ENCODE measurements around the gene GPM6B. TPM values are rescaled to one million over a fixed set of nuclear protein-coding genes. Genes with fewer than 3 reads are reported as not detected.
A peak's percentile ranks its signal among the peaks of the same experiment; 100 is the strongest.
"Not testable (repeated sequence)": the region's sequence is repeated elsewhere in the genome, so short reads cannot be mapped to it uniquely, and the experiment has no call there.

The GPM6B gene
- total and polyA plus RNA-seq, 3 experiments from 2014 or later = 0.30 TPM; not detected in 2

GRCh38 chrX:13730523-13730922 lies 86.4 kb downstream of the GPM6B start:
- H3K27me3 ChIP-seq (ENCODE audit: insufficient read depth, low read length, poor library complexity, severe bottlenecking); H3K4me3 ChIP-seq (ENCODE audit: low read length); H3K9me3 ChIP-seq (ENCODE audit: low read length); H3K27ac ChIP-seq (ENCODE audit: low read depth, low read length); CTCF ChIA-PET; H3K36me3 ChIP-seq (ENCODE audit: insufficient read depth, low read length); DNase-seq; H3K27me3 Mint-ChIP-seq; POLR2A ChIA-PET: not testable (repeated sequence)
- Mint-ChIP-seq H3K4me1 (peaks cover 77 to 81% (median 79%) of the 10 kb centered on the region in 3 donors), H3K27ac (peak overlapping the region in 4 of 8 donors; percentile 2 to 98 (median 31)), H3K36me3 (peaks cover 16 to 64% (median 46%) of the 10 kb centered on the region in 3 donors), H3K9me3 (peaks cover 0 to 20% (median 9%) of the 10 kb centered on the region in 5 donors), H3K4me3 (peak overlapping the region in 1 of 7 donors; percentile 18)
- peaks cover 13% of the 10 kb centered on the region for H3K4me1 ChIP-seq (ENCODE audit: insufficient read depth, low read length)

- H3K27me3 Mint-ChIP-seq = not testable (repeated sequence)
- Mint-ChIP-seq H3K4me3 (peak overlapping the region in 4 of 7 donors; percentile 2 to 70 (median 33)), H3K36me3 (peaks cover 19 to 61% (median 51%) of the 10 kb centered on the region in 3 donors)
Measured at GRCh38 chrX:13726583-13726982, 90.3 kb downstream of the GPM6B start.

DNA sequence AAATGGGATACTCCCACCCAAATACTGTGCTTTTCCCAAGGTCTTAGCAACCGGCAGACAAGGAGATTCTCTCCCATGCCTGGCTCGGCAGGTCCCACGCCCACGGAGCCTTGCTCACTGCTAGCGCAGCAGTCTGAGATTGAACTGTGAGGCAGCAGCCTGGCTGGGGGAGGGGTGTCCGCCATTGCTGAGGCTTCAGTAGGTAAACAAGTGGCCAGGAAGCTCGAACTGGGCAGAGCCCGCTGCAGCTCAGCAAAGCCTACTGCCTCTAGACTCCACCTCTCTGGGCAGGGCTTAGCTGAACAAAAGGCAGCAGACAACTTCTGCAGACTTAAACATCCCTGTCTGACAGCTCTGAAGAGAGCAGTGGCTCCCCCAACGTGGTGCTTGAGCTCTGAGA lies 92.0 kb downstream of the GPM6B start:
- peaks cover 73 to 87% (median 82%) of the 10 kb centered on the region in 3 donors for H3K4me1 Mint-ChIP-seq
- CTCF ChIA-PET = interaction anchor here (0.6 to 1.7 kb wide), 4 partner anchors 9 to 38 kb away, joined by 3 to 13 read pairs (median 4); partner anchors contain the start of genes OFD1 and TRAPPC2

More at GRCh38 chrX:13726583-13726982, 90.3 kb downstream of the GPM6B start:
- H3K4me3 ChIP-seq (ENCODE audit: low read length); DNase-seq; CTCF ChIA-PET; H3K9me3 ChIP-seq (ENCODE audit: low read length); H3K27me3 ChIP-seq (ENCODE audit: insufficient read depth, low read length, poor library complexity, severe bottlenecking); H3K36me3 ChIP-seq (ENCODE audit: insufficient read depth, low read length); H3K4me1 ChIP-seq (ENCODE audit: insufficient read depth, low read length); H3K27ac ChIP-seq (ENCODE audit: low read depth, low read length): not testable (repeated sequence)
- peak overlapping the region; percentile 70 to 98 (median 90) for H3K27ac Mint-ChIP-seq
- peaks cover 73 to 87% (median 81%) of the 10 kb centered on the region in 3 donors for H3K4me1 Mint-ChIP-seq
- POLR2A ChIA-PET = interaction anchor here (2.9 kb wide), 1 partner anchor 8 kb away, joined by 23 read pairs; the partner anchor contains the start of genes OFD1 and TRAPPC2
- peaks cover 0 to 20% (median 9%) of the 10 kb centered on the region in 5 donors for H3K9me3 Mint-ChIP-seq

GRCh38 chrX:13721819-13722519 lies 94.9 kb downstream of the GPM6B start:
- Mint-ChIP-seq H3K36me3 (peaks cover 14 to 56% (median 28%) of the 10 kb centered on the region in 3 donors), H3K27ac (peak overlapping the region; percentile 47 to 80 (median 74)), H3K4me3 (peak overlapping the region in 3 of 7 donors; percentile 1 to 29 (median 12)), H3K4me1 (peaks cover 77 to 90% (median 89%) of the 10 kb centered on the region in 3 donors), H3K27me3 (peaks cover 0 to 2% of the 10 kb centered on the region in 2 donors), H3K9me3 (peaks cover 0 to 9% (median 2%) of the 10 kb centered on the region in 5 donors)
- CTCF ChIA-PET = interaction anchor here (3.5 kb wide), 1 partner anchor 14 kb away, joined by 16 read pairs; the partner anchor contains the start of genes OFD1 and TRAPPC2
- Histone ChIP-seq H3K27ac (ENCODE audit: low read depth, low read length) (peak overlapping the region; percentile 24), H3K9me3 (ENCODE audit: low read length) (no peaks in the 10 kb centered on the region), H3K4me3 (ENCODE audit: low read length) (no peak overlapping the region), H3K4me1 (ENCODE audit: insufficient read depth, low read length) (peaks cover 34% of the 10 kb centered on the region), H3K36me3 (ENCODE audit: insufficient read depth, low read length) (no peaks in the 10 kb centered on the region), H3K27me3 (ENCODE audit: insufficient read depth, low read length, poor library complexity, severe bottlenecking) (no peaks in the 10 kb centered on the region)
- POLR2A ChIA-PET = no interaction called here
- DNase-seq = no peak

More for the DNA sequence above, 92.0 kb downstream of the GPM6B start:
- peak; percentile 23 to 84 (median 42) for DNase-seq
- H3K4me3 ChIP-seq (ENCODE audit: low read length); H3K27me3 Mint-ChIP-seq; H3K27me3 ChIP-seq (ENCODE audit: insufficient read depth, low read length, poor library complexity, severe bottlenecking); H3K36me3 ChIP-seq (ENCODE audit: insufficient read depth, low read length); H3K27ac ChIP-seq (ENCODE audit: low read depth, low read length); H3K9me3 ChIP-seq (ENCODE audit: low read length); H3K4me1 ChIP-seq (ENCODE audit: insufficient read depth, low read length): not testable (repeated sequence)
- peak overlapping the region; percentile 68 to 89 (median 75) for H3K4me3 Mint-ChIP-seq
- POLR2A ChIA-PET = interaction anchor here (0.5 to 2.9 kb wide), 4 partner anchors 9 to 771 kb away, joined by 3 to 23 read pairs (median 4); partner anchors contain the start of genes OFD1 and TRAPPC2
- H3K9me3 Mint-ChIP-seq = peaks cover 0 to 16% (median 9%) of the 10 kb centered on the region in 5 donors
- H3K36me3 Mint-ChIP-seq = peaks cover 21 to 58% (median 40%) of the 10 kb centered on the region in 3 donors
- peak overlapping the region; percentile 84 to 98 (median 90) for H3K27ac Mint-ChIP-seq

DNA sequence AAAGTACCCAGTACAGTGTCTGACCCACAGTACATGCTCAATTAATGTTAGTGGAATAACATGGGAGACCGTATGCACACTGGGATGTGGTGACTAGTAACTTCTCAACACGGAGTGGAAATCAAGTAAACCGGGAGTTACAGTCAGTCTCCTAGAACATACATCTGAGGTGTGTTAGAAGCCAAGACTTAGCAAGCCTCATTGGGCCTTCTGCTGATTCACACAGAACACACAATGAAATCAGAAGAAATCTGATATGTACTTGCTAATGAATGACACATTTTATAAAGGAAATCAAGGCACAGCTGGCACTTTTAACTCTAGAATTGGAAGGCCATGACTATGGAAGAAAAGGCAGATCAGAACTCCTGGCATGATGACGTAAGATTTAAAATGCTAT lies 95.5 kb downstream of the GPM6B start:
- Mint-ChIP-seq H3K4me1 (peaks cover 75 to 90% (median 87%) of the 10 kb centered on the region in 3 donors), H3K36me3 (peaks cover 15 to 54% (median 23%) of the 10 kb centered on the region in 3 donors), H3K4me3 (no peak overlapping the region), H3K9me3 (peaks cover 0 to 8% (median 2%) of the 10 kb centered on the region in 5 donors), H3K27me3 (peaks cover 0 to 2% of the 10 kb centered on the region in 2 donors), H3K27ac (peak overlapping the region in 6 of 8 donors; percentile 9 to 89 (median 31))
- no peak for DNase-seq
- CTCF ChIA-PET = interaction anchor here (3.5 kb wide), 1 partner anchor 14 kb away, joined by 16 read pairs; the partner anchor contains the start of genes OFD1 and TRAPPC2
- Histone ChIP-seq H3K36me3 (ENCODE audit: insufficient read depth, low read length) (no peaks in the 10 kb centered on the region), H3K9me3 (ENCODE audit: low read length) (no peaks in the 10 kb centered on the region), H3K27me3 (ENCODE audit: insufficient read depth, low read length, poor library complexity, severe bottlenecking) (no peaks in the 10 kb centered on the region), H3K27ac (ENCODE audit: low read depth, low read length) (no peak overlapping the region), H3K4me3 (ENCODE audit: low read length) (no peak overlapping the region), H3K4me1 (ENCODE audit: insufficient read depth, low read length) (peaks cover 37% of the 10 kb centered on the region)
- POLR2A ChIA-PET = no interaction called here

Other genes starting within 250 kb of the GPM6B start
- under 1 TPM; 0.58 to 0.59 TPM for gene EGFL6, start 247.5 kb downstream of the GPM6B start, total RNA-seq
- not detected for gene EGFL6, start 247.5 kb downstream of the GPM6B start, polyA plus RNA-seq
- gene TCEANC, start 164.0 kb downstream of the GPM6B start, total RNA-seq = 1 to 10 TPM; 2.7 to 3.4 TPM
- gene TCEANC, start 164.0 kb downstream of the GPM6B start, polyA plus RNA-seq = 10.3 TPM
- 10 to 100 TPM; 27.1 to 32.8 TPM for gene RAB9A, start 128.0 kb downstream of the GPM6B start, total RNA-seq
- gene RAB9A, start 128.0 kb downstream of the GPM6B start, polyA plus RNA-seq = 48.1 TPM
- gene TRAPPC2, start 82.5 kb downstream of the GPM6B start, total RNA-seq = 10 to 100 TPM; 18.7 to 19.0 TPM
- gene TRAPPC2, start 82.5 kb downstream of the GPM6B start, polyA plus RNA-seq = 50.6 TPM
- gene OFD1, start 82.3 kb downstream of the GPM6B start, total RNA-seq = 10 to 100 TPM; 29.1 to 30.4 TPM
- 46.3 TPM for gene OFD1, start 82.3 kb downstream of the GPM6B start, polyA plus RNA-seq
- gene GEMIN8, start 212.8 kb upstream of the GPM6B start, total RNA-seq = 10 to 100 TPM; 10.4 to 13.3 TPM
- gene GEMIN8, start 212.8 kb upstream of the GPM6B start, polyA plus RNA-seq = 27.9 TPM

Data from CD8-positive, alpha-beta memory T cell (primary cell).